Upper lobe of left lung (tissue), 6 donors: ENCODE data around the gene HOMER2. TPM values are rescaled to one million over a fixed set of nuclear protein-coding genes. Genes with fewer than 3 reads are reported as not detected.

ENCODE experiments used
- ATAC-seq, 2 donors: fragments of 200-7000 bp; cut with Tn5 transposase; one replicate each; pipeline ENCODE4 v1.9.1; 2022; ENCODE audit warnings: mild to moderate bottlenecking in 2 of 2, moderate library complexity in 2 of 2; ENCODE audit not compliant: low FRiP score in 2 of 2
- DNase-seq, 2 donors: peaks; one replicate each; pipeline ENCODE4 v3.0.0-alpha.2; 2019 to 2020
- H3K27ac ChIP-seq, 4 donors: fragments of 200-600 bp; sonication (generic); one replicate each; pipeline ENCODE4 v1.5.1; 2016 to 2019
- H3K27me3 ChIP-seq, 4 donors: fragments of 200-600 bp; sonication (generic); one replicate each; pipeline ENCODE4 v1.5.1; 2017 to 2019
- H3K36me3 ChIP-seq, 4 donors: fragments of 200-600 bp; sonication (generic); one replicate each; pipeline ENCODE4 v1.5.1; 2016 to 2019
- H3K4me1 ChIP-seq, 4 donors: fragments of 200-600 bp; sonication (generic); one replicate each; pipeline ENCODE4 v1.5.1; 2018 to 2019
- H3K4me3 ChIP-seq, 4 donors: fragments of 200-600 bp; sonication (generic); one replicate each; pipeline ENCODE4 v1.5.1; 2017 to 2019; ENCODE audit warnings: mild to moderate bottlenecking in 2 of 4, moderate library complexity in 1 of 4
- H3K9me3 ChIP-seq, 4 donors: fragments of 200-600 bp; sonication (generic); one replicate each; pipeline ENCODE4 v1.5.1; 2018 to 2019
- EP300 ChIP-seq, 4 donors: sonication (generic); formaldehyde crosslinking; IDR thresholded peaks; one replicate each; pipeline ENCODE4 v1.5.1; 2017; ENCODE audit warnings: antibody characterized with exemption in 4 of 4, control low read depth in 2 of 4
- POLR2A ChIP-seq, 4 donors: fragments of 450-650 bp; IDR thresholded peaks; one replicate each; pipeline ENCODE4 v1.5.1; 2016 to 2017; ENCODE audit warnings: antibody characterized with exemption in 4 of 4, mild to moderate bottlenecking in 2 of 4
- POLR2AphosphoS5 ChIP-seq, 2 donors: sonication (generic); formaldehyde crosslinking; IDR thresholded peaks; one replicate each; pipeline ENCODE4 v1.5.1; 2017; ENCODE audit warnings: antibody characterized with exemption in 2 of 2
- WGBS, 2 donors: methylation state at CpG; one replicate each; pipeline ENCODE4 v1.1.5; 2017 to 2018; 5-methylcytosine and 5-hydroxymethylcytosine counted together
- total RNA-seq, 6 donors: library from RNA; depleted of rRNA in 4 of 6; stranded (reverse); fragments of >200 nt in 4 of 6; gene quantifications; one replicate each; pipeline versions ENCODE4 v1.1.0 to v1.2.1, GENCODE V29; 2016 to 2021
- TF ChIP-seq, protein P1 (sequence below), 6 experiments: fragments of 450-650 bp in 4 of 6; fragments of 200-600 bp in 2 of 6; sonication (generic) in 2 of 6; IDR thresholded peaks; one replicate each; pipeline ENCODE4 v1.5.1; 2016 to 2019; ENCODE audit warnings: antibody characterized with exemption in 6 of 6
- donor health status: DM: no; HTN: no; CAD: no; lungs with moderate emphysema.
- donor health status: DM: no; HTN: yes; CAD: no; lungs with severe emphysema.

HOMER2 gene
- total RNA-seq, 6 donors from 2014 or later, result 11.3 to 76.5 (median 26.5) TPM

- no peaks in the 10 kb centered on the region for H3K4me1 ChIP-seq
- H3K9me3 ChIP-seq, result no peaks in the 10 kb centered on the region
- ATAC-seq (no peak), DNase-seq (no peak)
- no peaks in the 10 kb centered on the region for H3K36me3 ChIP-seq
- no peak overlapping the region for H3K27ac ChIP-seq
- no peaks in the 10 kb centered on the region for H3K27me3 ChIP-seq
- TF ChIP-seq POLR2AphosphoS5 (IDR thresholded peaks at IDR 0.05), result no peak
- TF ChIP-seq EP300 (IDR thresholded peaks at IDR 0.05), result no peak
- TF ChIP-seq POLR2A (IDR thresholded peaks at IDR 0.05), result no peak
- TF ChIP-seq, protein P1, sequence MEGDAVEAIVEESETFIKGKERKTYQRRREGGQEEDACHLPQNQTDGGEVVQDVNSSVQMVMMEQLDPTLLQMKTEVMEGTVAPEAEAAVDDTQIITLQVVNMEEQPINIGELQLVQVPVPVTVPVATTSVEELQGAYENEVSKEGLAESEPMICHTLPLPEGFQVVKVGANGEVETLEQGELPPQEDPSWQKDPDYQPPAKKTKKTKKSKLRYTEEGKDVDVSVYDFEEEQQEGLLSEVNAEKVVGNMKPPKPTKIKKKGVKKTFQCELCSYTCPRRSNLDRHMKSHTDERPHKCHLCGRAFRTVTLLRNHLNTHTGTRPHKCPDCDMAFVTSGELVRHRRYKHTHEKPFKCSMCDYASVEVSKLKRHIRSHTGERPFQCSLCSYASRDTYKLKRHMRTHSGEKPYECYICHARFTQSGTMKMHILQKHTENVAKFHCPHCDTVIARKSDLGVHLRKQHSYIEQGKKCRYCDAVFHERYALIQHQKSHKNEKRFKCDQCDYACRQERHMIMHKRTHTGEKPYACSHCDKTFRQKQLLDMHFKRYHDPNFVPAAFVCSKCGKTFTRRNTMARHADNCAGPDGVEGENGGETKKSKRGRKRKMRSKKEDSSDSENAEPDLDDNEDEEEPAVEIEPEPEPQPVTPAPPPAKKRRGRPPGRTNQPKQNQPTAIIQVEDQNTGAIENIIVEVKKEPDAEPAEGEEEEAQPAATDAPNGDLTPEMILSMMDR (IDR thresholded peaks at IDR 0.05), result no peak
- 76 to 79% methylated on average over 7 of the region's 7 CpGs for WGBS, 2 donors
- no peak overlapping the region for H3K4me3 ChIP-seq
Observed at GRCh38 chr15:82969353-82969752, 16.8 kb upstream of the HOMER2 start.

DNA sequence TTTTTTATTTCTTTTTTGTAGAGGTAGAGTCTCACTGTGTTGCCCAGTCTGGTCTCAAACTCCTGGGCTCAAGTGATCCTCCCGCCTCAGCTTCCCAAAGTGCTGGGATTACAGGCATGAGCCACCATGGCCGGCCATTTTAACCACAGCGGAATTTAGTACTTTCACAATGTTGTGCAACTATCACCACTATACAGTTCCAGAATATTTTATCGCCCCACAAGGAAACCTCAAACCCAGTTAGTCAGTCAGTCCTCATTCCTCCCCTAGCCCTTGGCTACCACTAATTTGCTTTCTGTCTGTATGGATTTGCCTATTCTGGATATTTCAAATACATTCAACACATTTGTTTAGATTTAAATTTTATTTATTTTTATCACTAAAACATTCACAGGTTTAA is 15.5 kb upstream of the HOMER2 start:
- no peaks in the 10 kb centered on the region for H3K9me3 ChIP-seq
- H3K36me3 ChIP-seq, result no peaks in the 10 kb centered on the region
- no peak overlapping the region for H3K27ac ChIP-seq
- TF ChIP-seq POLR2AphosphoS5 (IDR thresholded peaks at IDR 0.05), result no peak
- no peak for TF ChIP-seq EP300 (IDR thresholded peaks at IDR 0.05)
- TF ChIP-seq, protein P1 (IDR thresholded peaks at IDR 0.05), result no peak
- TF ChIP-seq POLR2A (IDR thresholded peaks at IDR 0.05), result no peak
- H3K27me3 ChIP-seq, result no peaks in the 10 kb centered on the region
- no peaks in the 10 kb centered on the region for H3K4me1 ChIP-seq
- WGBS, 2 donors, result 63 to 64% methylated on average over 4 of the region's 4 CpGs
- no peak for ATAC-seq
- no peak for DNase-seq
- H3K4me3 ChIP-seq, result no peak overlapping the region

- Histone ChIP-seq H3K36me3 (no peaks in the 10 kb centered on the region), H3K4me3 (no peak overlapping the region), H3K27ac (no peak overlapping the region), H3K27me3 (no peaks in the 10 kb centered on the region), H3K9me3 (no peaks in the 10 kb centered on the region), H3K4me1 (no peaks in the 10 kb centered on the region)
- WGBS, 2 donors, result 63 to 68% methylated on average over 4 of the region's 4 CpGs
- ATAC-seq (no peak), DNase-seq (no peak)
- TF ChIP-seq POLR2AphosphoS5 (IDR thresholded peaks at IDR 0.05) (no peak), POLR2A (IDR thresholded peaks at IDR 0.05) (no peak), EP300 (IDR thresholded peaks at IDR 0.05) (no peak)
- TF ChIP-seq, protein P1 (IDR thresholded peaks at IDR 0.05), result no peak
Observed at GRCh38 chr15:82966671-82967071, 14.2 kb upstream of the HOMER2 start.

GRCh38 chr15:82964890-82965289 is 12.4 kb upstream of the HOMER2 start:
- ATAC-seq, result no peak
- H3K9me3 ChIP-seq, result no peaks in the 10 kb centered on the region
- H3K27ac ChIP-seq, result no peak overlapping the region
- no peaks in the 10 kb centered on the region for H3K36me3 ChIP-seq
- H3K27me3 ChIP-seq, result no peaks in the 10 kb centered on the region
- no peak for TF ChIP-seq POLR2A (IDR thresholded peaks at IDR 0.05)
- no peak for TF ChIP-seq POLR2AphosphoS5 (IDR thresholded peaks at IDR 0.05)
- TF ChIP-seq EP300 (IDR thresholded peaks at IDR 0.05), result no peak
- TF ChIP-seq, protein P1 (IDR thresholded peaks at IDR 0.05), result no peak
- 95 to 98% methylated on average over 5 of the region's 5 CpGs for WGBS, 2 donors
- no peaks in the 10 kb centered on the region for H3K4me1 ChIP-seq
- DNase-seq, result no peak
- no peak overlapping the region for H3K4me3 ChIP-seq
